SHP77 (cell line): ENCODE data around the gene SCAPER.
"Not testable (repeated sequence)": the region's sequence is repeated elsewhere in the genome, so short reads cannot be mapped to it uniquely, and the experiment has no call there.

ENCODE experiments used
- DNase-seq, 2 experiments: peaks; one replicate each; lab custom pipeline; 2025; lab: John Stamatoyannopoulos, UW

Gene SCAPER

GRCh38 chr15:76863123-76863522 lies 42.0 kb downstream of the SCAPER start:
- DNase-seq = no peak

- DNase-seq = no peak
Measured at GRCh38 chr15:76861815-76862397, 43.2 kb downstream of the SCAPER start.

GRCh38 chr15:76860201-76860600 lies 44.9 kb downstream of the SCAPER start:
- no peak for DNase-seq

- not testable (repeated sequence) for DNase-seq
Measured at GRCh38 chr15:76850367-76850766, 54.8 kb downstream of the SCAPER start.

GRCh38 chr15:76846782-76847181 lies 58.4 kb downstream of the SCAPER start:
- DNase-seq = no peak

- no peak for DNase-seq
Measured at GRCh38 chr15:76844096-76844495, 61.0 kb downstream of the SCAPER start.

GRCh38 chr15:76843269-76843668 lies 61.9 kb downstream of the SCAPER start:
- no peak for DNase-seq

- peak; percentile 5 to 7 for DNase-seq
Measured at GRCh38 chr15:76840830-76841460, 64.2 kb downstream of the SCAPER start.

- DNase-seq = no peak
Measured at GRCh38 chr15:76839173-76839572, 66.0 kb downstream of the SCAPER start.

- no peak for DNase-seq
Measured at GRCh38 chr15:76837474-76837873, 67.7 kb downstream of the SCAPER start.

- no peak for DNase-seq
Measured at GRCh38 chr15:76829939-76830338, 75.2 kb downstream of the SCAPER start.

GRCh38 chr15:76823890-76824289 lies 81.2 kb downstream of the SCAPER start:
- DNase-seq = peak; percentile 74 to 76

- no peak for DNase-seq
Measured at GRCh38 chr15:76823303-76823702, 81.8 kb downstream of the SCAPER start.

GRCh38 chr15:76818926-76819325 lies 86.2 kb downstream of the SCAPER start:
- DNase-seq = not testable (repeated sequence)

GRCh38 chr15:76815421-76815820 lies 89.7 kb downstream of the SCAPER start:
- no peak for DNase-seq

GRCh38 chr15:76812381-76812780 lies 92.8 kb downstream of the SCAPER start:
- no peak for DNase-seq

- no peak for DNase-seq
Measured at GRCh38 chr15:76809412-76810103, 95.6 kb downstream of the SCAPER start.

- DNase-seq = no peak
Measured at GRCh38 chr15:76803049-76803571, 102.0 kb downstream of the SCAPER start.

- no peak for DNase-seq
Measured at GRCh38 chr15:76802411-76802810, 102.7 kb downstream of the SCAPER start.

- no peak for DNase-seq
Measured at GRCh38 chr15:76799760-76800159, 105.4 kb downstream of the SCAPER start.

GRCh38 chr15:76795217-76795616 lies 109.9 kb downstream of the SCAPER start:
- no peak for DNase-seq

GRCh38 chr15:76793162-76793561 lies 112.0 kb downstream of the SCAPER start:
- DNase-seq = no peak

GRCh38 chr15:76791511-76791910 lies 113.6 kb downstream of the SCAPER start:
- DNase-seq = no peak
